Neural crest cell (in vitro differentiated cells): ENCODE data around the gene ZNF593OS. TPM values are rescaled to one million over a fixed set of nuclear protein-coding genes. Genes with fewer than 3 reads are reported as not detected.
A peak's percentile ranks its signal among the peaks of the same experiment; 100 is the strongest.

Source experiments
- DNase-seq: peaks from one replicate; pipeline ENCODE4 v3.0.0; 2021; ENCODE audit warnings: low read depth, mixed read lengths, low spot score
- H3K27ac Mint-ChIP-seq: one replicate; pipeline ENCODE4 v1.8.0; 2021; ENCODE audit warnings: mild to moderate bottlenecking, mixed read lengths; ENCODE audit not compliant: unreplicated experiment
- H3K27me3 Mint-ChIP-seq: 2 replicates; pipeline ENCODE4 v1.8.0; 2021; ENCODE audit warnings: low read depth, mild to moderate bottlenecking, mixed read lengths
- H3K36me3 Mint-ChIP-seq: 2 replicates; pipeline ENCODE4 v1.8.0; 2021; ENCODE audit warnings: low read depth, mild to moderate bottlenecking, mixed read lengths
- H3K4me1 Mint-ChIP-seq: 2 replicates; pipeline ENCODE4 v1.8.0; 2021; ENCODE audit warnings: mixed read lengths
- H3K4me3 Mint-ChIP-seq: one replicate; pipeline ENCODE4 v1.8.0; 2021; ENCODE audit warnings: mild to moderate bottlenecking, mixed read lengths
- H3K9me3 Mint-ChIP-seq: 2 replicates; pipeline ENCODE4 v1.8.0; 2021; ENCODE audit warnings: mixed read lengths
- CTCF ChIP-seq: fragments of 200-600 bp; sonication (generic); conservative IDR thresholded peaks from 2 replicates; pipeline ENCODE4 v1.5.0; 2021; ENCODE audit warnings: antibody characterized with exemption, mild to moderate bottlenecking
- total RNA-seq: library from RNA; stranded (reverse); gene quantifications from 2 replicates; pipeline ENCODE4 v1.2.1, GENCODE V29; 2021

ZNF593OS gene
- total RNA-seq, 1 donor from 2014 or later: not detected

GRCh38 chr1:26197813-26198212 is 26.2 kb upstream of the ZNF593OS start:
- no peak overlapping the region for H3K4me3 Mint-ChIP-seq
- no peaks in the 10 kb centered on the region for H3K9me3 Mint-ChIP-seq
- H3K4me1 Mint-ChIP-seq: no peaks in the 10 kb centered on the region
- no peaks in the 10 kb centered on the region for H3K36me3 Mint-ChIP-seq
- DNase-seq: no peak
- H3K27ac Mint-ChIP-seq: no peak overlapping the region
- H3K27me3 Mint-ChIP-seq: no peaks in the 10 kb centered on the region
- TF ChIP-seq CTCF: no peak

- DNase-seq: no peak
- no peak overlapping the region for H3K27ac Mint-ChIP-seq
- H3K36me3 Mint-ChIP-seq: no peaks in the 10 kb centered on the region
- H3K4me1 Mint-ChIP-seq: no peaks in the 10 kb centered on the region
- TF ChIP-seq CTCF: no peak
- H3K4me3 Mint-ChIP-seq: no peak overlapping the region
- no peaks in the 10 kb centered on the region for H3K27me3 Mint-ChIP-seq
- no peaks in the 10 kb centered on the region for H3K9me3 Mint-ChIP-seq
These were observed 25.7 kb upstream of the ZNF593OS start for GRCh38 chr1:26197301-26197700.

- Mint-ChIP-seq H3K27me3 (no peaks in the 10 kb centered on the region), H3K36me3 (no peaks in the 10 kb centered on the region), H3K9me3 (no peaks in the 10 kb centered on the region), H3K4me1 (peaks cover 3% of the 10 kb centered on the region), H3K27ac (no peak overlapping the region), H3K4me3 (no peak overlapping the region)
- no peak for DNase-seq
- no peak for TF ChIP-seq CTCF
These were observed 24.2 kb upstream of the ZNF593OS start for GRCh38 chr1:26195805-26196204.

- no peak overlapping the region for H3K27ac Mint-ChIP-seq
- TF ChIP-seq CTCF: no peak
- no peaks in the 10 kb centered on the region for H3K27me3 Mint-ChIP-seq
- H3K9me3 Mint-ChIP-seq: no peaks in the 10 kb centered on the region
- DNase-seq: no peak
- H3K4me3 Mint-ChIP-seq: no peak overlapping the region
- H3K36me3 Mint-ChIP-seq: no peaks in the 10 kb centered on the region
- peaks cover 14% of the 10 kb centered on the region for H3K4me1 Mint-ChIP-seq
These were observed 20.1 kb upstream of the ZNF593OS start for GRCh38 chr1:26191739-26192138.

- Mint-ChIP-seq H3K27me3 (no peaks in the 10 kb centered on the region), H3K9me3 (no peaks in the 10 kb centered on the region), H3K4me1 (peaks cover 14% of the 10 kb centered on the region), H3K4me3 (no peak within 1 kb of the TSS), H3K27ac (peak within 1 kb of the TSS; percentile 23), H3K36me3 (no peaks in the 10 kb centered on the region)
- TF ChIP-seq CTCF: peak; percentile 36
- DNase-seq: no peak
These were observed 18.8 kb upstream of the ZNF593OS start, which contains the start of gene CATSPER4 for GRCh38 chr1:26190373-26190987. Gene CATSPER4, plus strand, starts transcription at chr1:26190602. Its CDS starts 26 bp downstream, at chr1:26190628.
